Measurements from ENCODE around the gene CASP10. TPM values are rescaled to one million over a fixed set of nuclear protein-coding genes. Genes with fewer than 3 reads are reported as not detected.

Gene CASP10
- total RNA-seq, 3 donors from 2014 or later, result 5.7 to 13.1 (median 9.6) TPM

GRCh38 chr2:201257956-201258665, 75.2 kb downstream of the CASP10 start:
- TF ChIP-seq CTCF (IDR thresholded peaks at IDR 0.05), result peak in 1 of 3 donors; percentile 13
- TF ChIP-seq POLR2AphosphoS5 (IDR thresholded peaks at IDR 0.05), result peak; percentile 57 to 62 (median 61)
- no peak for TF ChIP-seq POLR2A (IDR thresholded peaks at IDR 0.05)
- peak; percentile 78 to 85 for DNase-seq (ENCODE audit: low spot score in 2 of 2)
- intact Hi-C loops (cut with DNase I; ENCODE audit: low total_unique reads), result no loop called here
- H3K9me3 ChIP-seq, result no peaks in the 10 kb centered on the region
- H3K36me3 ChIP-seq, result no peaks in the 10 kb centered on the region
- H3K4me1 ChIP-seq, result no peaks in the 10 kb centered on the region
- H3K27ac ChIP-seq, result peak overlapping the region; percentile 92 to 93
- H3K27me3 ChIP-seq, result no peaks in the 10 kb centered on the region
- H3K4me3 ChIP-seq, result peak overlapping the region; percentile 59 to 78 (median 65)

- Histone ChIP-seq H3K4me1 (no peaks in the 10 kb centered on the region), H3K4me3 (peak overlapping the region; percentile 59 to 78 (median 65)), H3K27ac (peak overlapping the region; percentile 92 to 93), H3K27me3 (no peaks in the 10 kb centered on the region), H3K9me3 (no peaks in the 10 kb centered on the region), H3K36me3 (no peaks in the 10 kb centered on the region)
- DNase-seq (ENCODE audit: low spot score in 2 of 2), result no peak
- intact Hi-C loops (cut with DNase I; ENCODE audit: low total_unique reads), result no loop called here
- TF ChIP-seq POLR2AphosphoS5 (IDR thresholded peaks at IDR 0.05) (no peak), POLR2A (IDR thresholded peaks at IDR 0.05) (no peak), CTCF (IDR thresholded peaks at IDR 0.05) (no peak)
These were observed 76.0 kb downstream of the CASP10 start for GRCh38 chr2:201258666-201259615.

GRCh38 chr2:201260302-201260800, 77.4 kb downstream of the CASP10 start, which contains the start of gene CASP8:
Gene CASP8 (plus strand): TSS chr2:201260536. CDS start chr2:201266487, 5,951 bp downstream.
- H3K36me3 ChIP-seq, result no peaks in the 10 kb centered on the region
- no peaks in the 10 kb centered on the region for H3K4me1 ChIP-seq
- H3K9me3 ChIP-seq, result no peaks in the 10 kb centered on the region
- H3K27me3 ChIP-seq, result no peaks in the 10 kb centered on the region
- intact Hi-C loops (cut with DNase I; ENCODE audit: low total_unique reads), result no loop called here
- DNase-seq (ENCODE audit: low spot score in 2 of 2), result no peak
- TF ChIP-seq POLR2A (IDR thresholded peaks at IDR 0.05), result no peak
- no peak for TF ChIP-seq CTCF (IDR thresholded peaks at IDR 0.05)
- TF ChIP-seq POLR2AphosphoS5 (IDR thresholded peaks at IDR 0.05), result no peak
- peak within 1 kb of the TSS; percentile 92 to 93 for H3K27ac ChIP-seq
- H3K4me3 ChIP-seq, result peak within 1 kb of the TSS; percentile 7 to 78 (median 65)

GRCh38 chr2:201261471-201261870, 78.5 kb downstream of the CASP10 start:
- no peak for DNase-seq (ENCODE audit: low spot score in 2 of 2)
- Histone ChIP-seq H3K4me3 (peak overlapping the region in 2 of 3 donors; percentile 17 to 28), H3K27me3 (no peaks in the 10 kb centered on the region), H3K27ac (no peak overlapping the region), H3K4me1 (no peaks in the 10 kb centered on the region), H3K36me3 (no peaks in the 10 kb centered on the region), H3K9me3 (no peaks in the 10 kb centered on the region)
- intact Hi-C loops (cut with DNase I; ENCODE audit: low total_unique reads), result no loop called here
- TF ChIP-seq CTCF (IDR thresholded peaks at IDR 0.05) (no peak), POLR2AphosphoS5 (IDR thresholded peaks at IDR 0.05) (no peak), POLR2A (IDR thresholded peaks at IDR 0.05) (no peak)

Data from breast epithelium (tissue), 4 donors.